PFSK-1 (cell line): ENCODE measurements around the gene CSF1R.

ENCODE experiments used
- FOXP2 ChIP-seq: optimal IDR thresholded peaks from 2 replicates; pipeline ENCODE3; 2011; ENCODE audit warnings: borderline replicate concordance, control low read depth, inconsistent platforms; ENCODE audit not compliant: insufficient read depth; ENCODE audit errors: extremely low read length, extremely low read depth
- POLR2AphosphoS5 ChIP-seq: IDR thresholded peaks from 2 replicates; pipeline ENCODE4 v1.6.1; 2012; ENCODE audit warnings: low read depth, mild to moderate bottlenecking, control low read depth, low read length, moderate library complexity
- SIN3A ChIP-seq: IDR thresholded peaks from 2 replicates; pipeline ENCODE4 v1.6.1; 2012; ENCODE audit warnings: mild to moderate bottlenecking, low read length, moderate library complexity, borderline replicate concordance; ENCODE audit not compliant: insufficient read depth
- TAF1 ChIP-seq: IDR thresholded peaks from 2 replicates; pipeline ENCODE4 v1.6.1; 2012; ENCODE audit warnings: low read length, control low read depth, borderline replicate concordance; ENCODE audit not compliant: insufficient read depth
- TF ChIP-seq, protein P1 (sequence below), 2 experiments: IDR thresholded peaks; 2 replicates each; pipeline versions ENCODE4 v1.6.1 to v1.8.0; 2011 to 2012; ENCODE audit warnings: low read depth in 2 of 2, low read length in 2 of 2, control low read depth in 1 of 2, inconsistent platforms in 1 of 2, mild to moderate bottlenecking in 1 of 2, moderate library complexity in 1 of 2; ENCODE audit not compliant: insufficient read depth in 1 of 2

The CSF1R gene

GRCh38 chr5:150054569-150054968, 31.8 kb downstream of the CSF1R start:
- no peak for TF ChIP-seq POLR2AphosphoS5
- TF ChIP-seq SIN3A, result no peak
- no peak for TF ChIP-seq TAF1
- TF ChIP-seq, protein P1, sequence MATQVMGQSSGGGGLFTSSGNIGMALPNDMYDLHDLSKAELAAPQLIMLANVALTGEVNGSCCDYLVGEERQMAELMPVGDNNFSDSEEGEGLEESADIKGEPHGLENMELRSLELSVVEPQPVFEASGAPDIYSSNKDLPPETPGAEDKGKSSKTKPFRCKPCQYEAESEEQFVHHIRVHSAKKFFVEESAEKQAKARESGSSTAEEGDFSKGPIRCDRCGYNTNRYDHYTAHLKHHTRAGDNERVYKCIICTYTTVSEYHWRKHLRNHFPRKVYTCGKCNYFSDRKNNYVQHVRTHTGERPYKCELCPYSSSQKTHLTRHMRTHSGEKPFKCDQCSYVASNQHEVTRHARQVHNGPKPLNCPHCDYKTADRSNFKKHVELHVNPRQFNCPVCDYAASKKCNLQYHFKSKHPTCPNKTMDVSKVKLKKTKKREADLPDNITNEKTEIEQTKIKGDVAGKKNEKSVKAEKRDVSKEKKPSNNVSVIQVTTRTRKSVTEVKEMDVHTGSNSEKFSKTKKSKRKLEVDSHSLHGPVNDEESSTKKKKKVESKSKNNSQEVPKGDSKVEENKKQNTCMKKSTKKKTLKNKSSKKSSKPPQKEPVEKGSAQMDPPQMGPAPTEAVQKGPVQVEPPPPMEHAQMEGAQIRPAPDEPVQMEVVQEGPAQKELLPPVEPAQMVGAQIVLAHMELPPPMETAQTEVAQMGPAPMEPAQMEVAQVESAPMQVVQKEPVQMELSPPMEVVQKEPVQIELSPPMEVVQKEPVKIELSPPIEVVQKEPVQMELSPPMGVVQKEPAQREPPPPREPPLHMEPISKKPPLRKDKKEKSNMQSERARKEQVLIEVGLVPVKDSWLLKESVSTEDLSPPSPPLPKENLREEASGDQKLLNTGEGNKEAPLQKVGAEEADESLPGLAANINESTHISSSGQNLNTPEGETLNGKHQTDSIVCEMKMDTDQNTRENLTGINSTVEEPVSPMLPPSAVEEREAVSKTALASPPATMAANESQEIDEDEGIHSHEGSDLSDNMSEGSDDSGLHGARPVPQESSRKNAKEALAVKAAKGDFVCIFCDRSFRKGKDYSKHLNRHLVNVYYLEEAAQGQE (IDR thresholded peaks at IDR 0.05; ENCODE audit: insufficient read depth in 1 of 2, low read depth in 2 of 2, low read length in 2 of 2), result no peak

DNA sequence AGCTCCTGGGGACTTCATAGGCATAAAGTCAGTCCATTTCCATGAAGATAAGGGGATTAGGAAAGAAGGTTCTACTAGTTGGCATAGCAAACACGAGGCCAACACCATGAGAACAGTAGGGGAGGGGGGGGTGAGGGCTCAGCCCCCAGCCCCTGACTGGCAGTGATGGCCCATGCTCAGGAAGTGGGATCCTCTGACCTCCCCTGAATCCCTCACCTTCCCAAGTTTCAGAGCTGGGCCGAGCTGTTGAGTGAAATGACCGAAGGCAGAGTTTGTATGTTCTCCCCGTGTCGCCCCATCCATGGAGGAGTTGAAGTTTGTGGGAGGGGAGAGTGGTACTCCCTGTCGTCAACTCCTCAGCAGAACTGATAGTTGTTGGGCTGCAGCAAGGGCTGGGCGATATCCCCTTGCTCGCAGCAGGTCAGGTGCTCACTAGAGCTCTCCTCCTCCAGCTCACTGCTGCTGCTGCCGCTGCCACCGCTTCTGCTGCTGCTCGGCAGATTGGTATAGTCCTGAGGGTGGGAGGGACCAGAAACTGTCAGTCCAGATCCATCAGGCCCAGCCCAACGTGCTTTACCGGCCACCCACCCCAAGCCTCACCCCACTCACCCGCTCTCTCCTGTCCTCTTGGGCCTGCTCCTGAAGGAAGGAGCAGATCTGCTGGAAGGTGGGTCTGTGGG, 32.5 kb downstream of the CSF1R start:
- TF ChIP-seq SIN3A (no peak), POLR2AphosphoS5 (0 out of 2 replicates have a peak, but pooled peaks have one; percentile 20)

GRCh38 chr5:150052956-150053712, 33.2 kb downstream of the CSF1R start:
- TF ChIP-seq TAF1 (no peak), FOXP2 (no peak), POLR2AphosphoS5 (no peak)
- TF ChIP-seq, protein P1 (IDR thresholded peaks at IDR 0.05; ENCODE audit: insufficient read depth in 1 of 2, low read depth in 2 of 2, low read length in 2 of 2), result peak; percentile 22 to 56; a peak in 1 of 4 replicates

GRCh38 chr5:150052226-150052955, 34.0 kb downstream of the CSF1R start:
- TF ChIP-seq POLR2AphosphoS5 (no peak), FOXP2 (no peak), TAF1 (no peak), SIN3A (no peak)
- TF ChIP-seq, protein P1 (IDR thresholded peaks at IDR 0.05; ENCODE audit: insufficient read depth in 1 of 2, low read depth in 2 of 2, low read length in 2 of 2), result no peak

DNA sequence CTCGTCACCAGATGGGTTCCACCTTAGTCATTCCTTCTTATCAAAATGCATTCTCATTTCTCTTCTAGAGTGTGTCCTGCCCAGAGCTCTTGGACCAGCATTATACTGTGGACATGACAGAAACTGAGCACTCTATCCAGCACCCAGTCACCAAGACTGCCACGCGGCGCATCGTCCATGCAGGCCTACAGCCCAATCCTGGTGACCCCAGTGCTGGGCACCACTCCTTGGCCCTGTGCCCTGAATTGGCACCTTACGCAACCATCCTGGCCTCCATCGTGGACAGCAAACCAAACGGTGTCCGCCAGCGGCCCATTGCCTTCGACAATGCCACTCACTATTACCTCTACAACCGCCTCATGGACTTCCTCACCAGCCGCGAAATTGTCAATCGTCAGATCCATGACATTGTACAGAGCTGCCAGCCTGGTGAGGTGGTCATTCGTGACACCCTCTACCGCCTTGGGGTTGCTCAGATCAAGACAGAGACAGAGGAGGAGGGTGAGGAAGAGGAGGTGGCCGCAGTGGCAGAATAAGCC, 34.6 kb downstream of the CSF1R start:
- TF ChIP-seq TAF1 (no peak), POLR2AphosphoS5 (no peak), SIN3A (no peak), FOXP2 (no peak)
- TF ChIP-seq, protein P1 (IDR thresholded peaks at IDR 0.05; ENCODE audit: insufficient read depth in 1 of 2, low read depth in 2 of 2, low read length in 2 of 2), result no peak
